ENCODE measurements around the gene DOK6.
"Not testable (repeated sequence)": the region's sequence is repeated elsewhere in the genome, so short reads cannot be mapped to it uniquely, and the experiment has no call there.

Gene DOK6

DNA sequence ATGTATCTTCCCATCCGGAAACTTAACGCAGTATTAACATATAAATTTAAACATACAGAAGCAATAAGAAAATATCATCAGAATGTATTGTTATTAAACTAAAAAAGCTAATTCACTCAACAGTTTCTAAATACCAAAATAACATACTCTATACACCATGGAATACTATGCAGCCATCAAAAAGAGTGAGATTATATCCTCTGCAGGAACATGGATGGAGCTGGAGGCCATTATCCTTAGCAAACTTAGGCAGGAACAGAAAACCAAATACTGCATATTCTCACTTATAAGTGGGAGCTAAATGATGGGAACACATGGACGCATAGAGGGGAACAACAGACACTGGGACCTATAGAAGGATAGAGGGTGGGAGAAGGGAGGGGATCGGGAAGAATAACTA, 419.9 kb downstream of the DOK6 start:
- DNase-seq: no peak

- no peak for DNase-seq
Measured at GRCh38 chr18:69830189-69830588, 429.5 kb downstream of the DOK6 start.

DNA sequence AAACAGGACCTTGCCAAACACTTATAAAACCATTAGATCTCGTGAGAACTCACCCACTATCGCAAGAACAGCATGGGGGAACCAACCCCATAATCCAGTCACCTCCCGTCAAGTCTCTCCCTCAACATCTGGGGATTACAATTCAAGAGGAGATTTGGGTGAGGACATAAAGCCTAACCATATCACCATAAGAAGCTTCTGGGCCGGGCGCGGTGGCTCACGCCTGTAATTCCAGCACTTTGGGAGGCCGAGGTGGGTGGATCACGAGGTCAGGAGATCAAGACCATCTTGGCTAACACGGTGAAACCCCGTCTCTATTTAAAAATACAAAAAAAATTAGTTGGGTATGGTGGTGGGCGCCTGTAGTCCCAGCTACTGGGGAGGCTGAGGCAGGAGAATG, 434.3 kb downstream of the DOK6 start:
- not testable (repeated sequence) for DNase-seq

GRCh38 chr18:69838003-69838402, 437.3 kb downstream of the DOK6 start:
- DNase-seq: no peak

DNA sequence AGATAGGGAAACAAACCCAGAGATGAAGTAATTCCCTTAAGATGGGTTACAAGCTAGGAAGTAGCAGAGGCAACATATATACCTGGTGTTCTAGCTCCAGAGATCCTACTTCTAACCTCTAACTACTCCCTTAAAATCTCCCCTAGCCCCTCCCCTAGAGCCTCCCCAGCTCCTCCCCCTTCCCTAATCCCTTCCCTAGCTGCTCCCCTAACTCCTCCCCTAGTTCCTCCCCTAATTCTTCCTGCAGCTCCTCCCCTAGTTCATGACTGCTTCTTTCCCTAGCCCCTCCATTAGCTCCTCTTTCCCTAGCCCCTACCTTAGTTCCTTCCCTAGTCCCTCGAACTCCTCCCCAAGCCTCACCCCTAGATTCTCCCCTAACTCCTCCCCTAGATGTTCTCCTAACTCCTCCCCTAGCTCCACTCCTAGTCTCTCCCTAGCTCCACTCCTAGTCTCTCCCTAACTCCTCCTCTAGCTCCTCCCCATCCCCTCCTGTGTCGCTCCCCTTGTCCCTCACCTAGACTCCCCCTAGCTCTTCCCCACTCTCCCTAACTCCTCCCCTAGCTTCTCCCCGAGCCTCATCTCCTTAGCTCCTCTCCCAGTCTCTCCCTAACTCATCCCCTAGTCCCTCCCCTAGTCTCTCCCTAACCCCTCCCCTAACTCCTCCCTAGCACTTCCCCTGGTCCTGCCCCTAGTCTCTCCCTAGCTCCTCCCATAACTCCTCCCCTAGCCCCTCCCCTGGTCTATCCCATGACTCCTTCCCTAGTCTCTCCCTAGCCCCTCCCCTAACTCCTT, 438.1 kb downstream of the DOK6 start:
- DNase-seq: peak; percentile 44

DNA sequence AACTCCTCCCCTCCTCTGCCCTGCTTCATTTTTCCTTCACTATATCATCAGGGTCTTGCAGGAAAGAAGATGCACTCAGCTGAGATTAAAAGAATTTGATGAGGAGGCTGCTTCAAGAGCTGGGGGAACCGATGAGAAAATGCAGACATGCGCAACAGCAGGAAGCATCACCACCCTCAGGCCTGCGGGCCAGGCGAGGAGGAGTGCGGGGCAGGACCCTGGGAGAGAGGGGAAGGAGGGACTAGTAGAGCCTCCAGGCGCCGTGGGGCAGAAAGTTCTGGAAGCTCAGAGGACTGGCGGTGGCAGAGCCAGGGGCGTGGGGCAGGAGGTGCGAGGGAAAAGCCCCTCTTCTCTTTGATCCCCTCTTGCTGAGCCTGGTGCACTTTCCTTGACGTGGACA, 438.8 kb downstream of the DOK6 start:
- no peak for DNase-seq

- DNase-seq: no peak
Measured at GRCh38 chr18:69840001-69840400, 439.3 kb downstream of the DOK6 start.

GRCh38 chr18:69840445-69840844, 439.8 kb downstream of the DOK6 start:
- DNase-seq: no peak

GRCh38 chr18:69841117-69841516, 440.4 kb downstream of the DOK6 start:
- no peak for DNase-seq

- no peak for DNase-seq
Measured at GRCh38 chr18:69843015-69843414, 442.3 kb downstream of the DOK6 start.

DNA sequence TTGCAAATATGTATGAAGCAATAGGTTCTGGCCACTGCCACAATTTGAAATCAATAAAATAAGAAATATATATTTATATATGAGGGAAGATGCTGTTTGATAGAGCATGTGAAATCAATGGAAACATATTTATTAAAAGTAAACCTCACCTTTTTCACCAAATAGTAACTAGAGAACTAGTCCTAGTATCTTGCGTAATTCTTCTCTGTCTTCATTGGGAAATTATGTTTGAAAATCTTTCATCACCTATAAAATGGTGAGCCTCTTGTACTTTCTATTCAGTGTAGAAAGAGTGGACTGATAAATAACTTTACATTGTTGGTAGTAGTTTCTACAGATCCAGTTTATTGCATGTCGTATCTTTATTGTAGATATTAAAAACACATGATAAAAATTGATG, 444.0 kb downstream of the DOK6 start:
- DNase-seq: no peak

DNA sequence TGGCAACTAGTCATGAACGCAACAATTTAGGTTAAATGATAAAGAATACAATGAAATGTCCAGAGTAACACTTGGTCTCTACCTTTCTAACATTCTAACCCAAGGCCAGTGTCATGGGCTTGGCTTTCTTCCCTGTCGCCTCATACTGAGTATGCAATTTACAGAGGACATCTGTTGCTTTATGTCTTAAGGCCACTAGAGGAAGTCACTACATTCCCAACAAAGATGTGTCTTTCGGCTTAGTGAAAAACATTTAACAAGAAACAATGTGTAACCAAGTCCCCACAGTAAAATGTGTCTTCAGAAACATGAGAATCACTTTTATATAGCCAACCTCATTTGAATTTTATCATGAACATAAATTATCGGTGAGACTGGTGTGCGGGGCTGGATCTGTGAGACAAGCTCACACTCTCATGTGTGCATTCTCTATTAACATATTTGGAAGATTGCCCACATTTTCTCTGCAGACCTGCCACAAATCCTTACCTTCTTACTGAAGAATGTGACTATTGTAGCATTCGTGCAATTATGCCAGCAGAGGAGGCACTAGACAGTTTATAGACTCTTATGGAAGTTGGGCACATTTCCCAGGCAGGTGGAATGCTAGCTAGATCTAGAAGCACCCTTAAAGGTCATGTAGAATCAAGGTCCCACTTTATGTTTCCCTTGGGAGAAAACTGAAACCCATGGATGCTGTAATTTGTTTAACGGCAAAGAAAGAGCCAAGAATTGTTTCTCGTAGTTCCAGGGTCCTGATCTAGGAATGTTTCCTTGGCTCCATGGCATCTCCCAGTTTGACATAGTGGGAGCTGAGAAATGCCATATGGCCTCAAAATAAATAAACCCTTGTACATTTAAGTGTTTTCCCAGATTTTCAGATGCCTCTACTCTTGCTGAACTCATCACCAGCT, 445.2 kb downstream of the DOK6 start:
- DNase-seq: no peak

DNA sequence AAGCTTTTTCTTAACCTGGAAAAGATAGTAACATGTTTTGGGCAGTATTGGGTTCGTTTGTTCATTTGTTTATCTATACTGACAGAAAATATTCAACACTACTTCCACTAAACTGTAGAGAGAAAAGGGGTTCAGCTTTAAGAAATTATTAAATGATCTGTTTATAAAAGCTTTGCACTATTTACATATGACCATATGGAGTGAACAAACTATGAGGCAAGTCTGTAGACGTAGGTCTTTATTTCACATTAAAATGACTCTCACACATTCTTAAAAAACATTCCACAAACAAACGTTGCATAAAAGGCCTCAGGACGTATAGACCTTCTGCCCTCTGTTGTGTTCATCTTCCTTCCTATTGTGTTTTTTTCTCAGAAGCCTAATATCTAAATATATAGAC, 452.4 kb downstream of the DOK6 start:
- DNase-seq: no peak

GRCh38 chr18:69854455-69854854, 453.8 kb downstream of the DOK6 start:
- no peak for DNase-seq

DNA sequence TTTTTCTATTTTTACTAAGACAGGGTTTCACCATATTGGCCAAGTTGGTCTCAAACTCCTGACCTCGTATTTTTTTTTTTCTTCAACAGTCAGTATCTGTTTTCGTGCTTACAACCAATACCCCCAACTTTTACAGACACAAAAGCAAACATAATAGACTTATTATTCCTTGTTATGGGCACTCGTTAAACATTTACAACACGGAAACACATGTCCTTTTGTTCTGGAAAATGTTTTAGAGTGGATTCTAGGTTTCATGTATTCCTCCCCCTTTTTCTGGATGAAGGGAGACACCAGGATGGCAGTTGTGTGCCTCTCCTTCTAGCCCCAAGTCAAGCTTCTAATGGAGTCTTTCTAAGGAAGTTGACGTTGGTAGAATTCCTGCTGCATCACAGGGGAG, 458.2 kb downstream of the DOK6 start:
- no peak for DNase-seq

DNA sequence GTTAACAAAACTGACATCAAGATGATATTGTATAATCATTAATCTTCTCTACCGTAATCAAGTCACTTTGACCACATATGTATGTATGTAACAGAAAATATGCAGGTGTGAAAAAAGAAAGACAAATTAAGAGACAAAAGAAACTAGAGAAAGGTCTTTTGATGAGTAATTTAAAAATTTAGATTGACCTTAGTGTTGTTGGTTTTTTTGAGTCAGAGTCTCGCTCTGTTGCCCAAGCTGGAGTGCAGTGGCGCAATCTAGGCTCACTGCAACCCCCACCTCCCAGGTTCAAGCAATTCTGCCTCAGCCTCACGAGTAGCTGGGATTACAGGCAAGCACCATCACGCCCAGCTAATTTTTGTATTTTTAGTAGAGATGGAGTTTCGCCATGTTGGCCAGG, 464.1 kb downstream of the DOK6 start:
- peak; percentile 14 for DNase-seq

DNA sequence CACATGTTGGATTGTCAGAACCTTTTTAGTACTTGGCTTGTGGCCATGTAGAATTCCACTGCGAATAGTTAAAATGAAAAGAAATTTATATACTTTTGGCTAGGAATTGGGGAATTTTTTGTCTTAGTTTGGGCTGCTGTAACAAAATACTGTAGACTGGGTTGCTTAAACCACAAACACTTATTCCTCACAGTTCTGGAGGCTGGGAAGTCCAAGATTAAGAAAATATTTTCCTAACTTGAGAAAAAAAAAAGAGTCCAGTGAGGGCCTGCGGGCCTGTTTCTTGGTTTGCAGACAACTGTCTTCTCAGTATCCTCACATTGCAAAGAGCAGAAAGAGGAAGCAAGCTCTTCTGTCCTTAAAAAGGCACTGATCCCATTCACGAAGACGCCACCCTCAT, 465.1 kb downstream of the DOK6 start:
- DNase-seq: no peak

DNA sequence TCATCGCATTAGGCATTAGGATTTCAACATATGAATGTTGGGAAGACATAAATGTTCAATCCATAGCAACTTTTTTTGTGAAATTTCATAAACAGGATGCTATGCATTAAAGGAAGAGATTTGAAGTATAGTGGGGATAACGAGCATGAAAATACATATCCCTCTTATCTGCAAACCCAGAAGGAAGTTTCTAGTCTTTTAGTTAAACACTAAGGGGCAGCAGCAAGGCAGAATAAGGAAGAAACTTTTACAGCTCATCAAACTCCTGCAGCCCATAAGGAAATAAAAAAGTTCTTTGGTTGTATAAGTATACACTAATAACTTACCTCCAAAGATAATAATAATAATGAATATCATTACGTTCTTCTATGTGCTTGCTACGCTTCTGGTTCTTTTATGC, 465.5 kb downstream of the DOK6 start:
- no peak for DNase-seq

DNA sequence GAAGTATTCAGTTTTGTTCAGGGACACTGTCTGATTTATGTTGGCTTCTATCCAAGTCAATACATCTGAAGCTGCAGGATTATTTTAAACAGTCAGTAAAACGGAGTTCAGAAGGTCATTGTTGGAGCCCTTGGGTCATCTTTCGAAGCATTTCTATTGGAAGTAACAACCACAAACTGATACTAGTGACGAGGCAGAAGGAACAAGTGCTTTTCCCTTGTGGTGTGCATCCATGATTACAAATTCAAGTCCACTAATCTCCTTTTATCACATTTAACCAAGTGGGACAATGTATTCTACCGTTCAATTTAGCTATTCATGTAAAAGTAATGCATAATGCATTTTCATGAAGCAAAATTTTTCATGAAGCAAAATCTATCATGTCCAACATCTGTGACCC, 470.0 kb downstream of the DOK6 start:
- no peak for DNase-seq

GRCh38 chr18:69871363-69871762, 470.7 kb downstream of the DOK6 start:
- DNase-seq: no peak

GRCh38 chr18:69872661-69873060, 472.0 kb downstream of the DOK6 start:
- DNase-seq: no peak

- no peak for DNase-seq
Measured at GRCh38 chr18:69874058-69874457, 473.4 kb downstream of the DOK6 start.

GRCh38 chr18:69876490-69876889, 475.8 kb downstream of the DOK6 start:
- DNase-seq: no peak

All from stimulated activated CD4-positive, alpha-beta T cell treated with anti-CD3 and anti-CD28 coated beads, Interleukin-15, amount 100 ng/mL, for 24 hours (primary cell).